ENCODE results near the gene SEZ6L2.

The SEZ6L2 gene

DNA sequence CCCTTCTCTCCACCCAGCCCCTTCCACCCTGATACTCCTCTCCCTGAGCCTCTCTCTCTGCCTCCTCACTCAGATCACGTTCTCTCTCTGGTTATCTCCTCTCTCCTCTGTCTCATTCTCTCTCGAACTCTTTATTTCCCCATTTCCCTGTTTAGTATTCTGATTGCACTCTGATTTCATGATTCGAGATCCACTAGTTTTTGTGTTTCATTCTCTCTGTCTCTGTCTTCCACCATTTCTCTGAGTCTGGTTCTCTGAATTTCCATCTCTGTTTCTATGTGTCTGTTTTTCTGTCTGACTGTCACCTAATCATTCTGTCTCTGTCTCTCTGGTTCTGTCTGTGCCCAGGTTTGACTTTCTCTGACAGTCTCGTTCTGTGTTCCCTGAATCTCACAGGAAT, 2.0 kb downstream of the SEZ6L2 start:
- Histone ChIP-seq H3K36me3 (ENCODE audit: insufficient read depth, low read length) (no peaks in the 10 kb centered on the region), H3K4me1 (ENCODE audit: insufficient read depth, low read length, poor library complexity, severe bottlenecking) (peaks cover 13% of the 10 kb centered on the region), H3K9me3 (ENCODE audit: insufficient read depth, low read depth, low read length) (no peaks in the 10 kb centered on the region), H4K20me1 (ENCODE audit: insufficient read depth, low read length, poor library complexity, severe bottlenecking) (peaks cover 12% of the 10 kb centered on the region), H3K79me2 (ENCODE audit: insufficient read depth, low read length) (no peaks in the 10 kb centered on the region), H3K4me3 (ENCODE audit: low read length, poor library complexity, severe bottlenecking) (no peak overlapping the region), H3K9me2 (replicated peaks; ENCODE audit: low read depth, low read length) (no peaks in the 10 kb centered on the region), H2AFZ (ENCODE audit: low read length) (no peak overlapping the region), H3K4me2 (ENCODE audit: low read depth, low read length, poor library complexity, severe bottlenecking) (no peak overlapping the region), H3F3A (ENCODE audit: low read depth) (no peaks in the 10 kb centered on the region), H3K9ac (ENCODE audit: low read depth, low read length, poor library complexity, severe bottlenecking) (no peak overlapping the region), H3K27me3 (ENCODE audit: insufficient read depth, low read length, poor library complexity, severe bottlenecking) (no peaks in the 10 kb centered on the region)
- no peak for TF ChIP-seq EZH2phosphoT487 (IDR thresholded peaks at IDR 0.05; ENCODE audit: borderline replicate concordance)
- TF ChIP-seq, protein P1, sequence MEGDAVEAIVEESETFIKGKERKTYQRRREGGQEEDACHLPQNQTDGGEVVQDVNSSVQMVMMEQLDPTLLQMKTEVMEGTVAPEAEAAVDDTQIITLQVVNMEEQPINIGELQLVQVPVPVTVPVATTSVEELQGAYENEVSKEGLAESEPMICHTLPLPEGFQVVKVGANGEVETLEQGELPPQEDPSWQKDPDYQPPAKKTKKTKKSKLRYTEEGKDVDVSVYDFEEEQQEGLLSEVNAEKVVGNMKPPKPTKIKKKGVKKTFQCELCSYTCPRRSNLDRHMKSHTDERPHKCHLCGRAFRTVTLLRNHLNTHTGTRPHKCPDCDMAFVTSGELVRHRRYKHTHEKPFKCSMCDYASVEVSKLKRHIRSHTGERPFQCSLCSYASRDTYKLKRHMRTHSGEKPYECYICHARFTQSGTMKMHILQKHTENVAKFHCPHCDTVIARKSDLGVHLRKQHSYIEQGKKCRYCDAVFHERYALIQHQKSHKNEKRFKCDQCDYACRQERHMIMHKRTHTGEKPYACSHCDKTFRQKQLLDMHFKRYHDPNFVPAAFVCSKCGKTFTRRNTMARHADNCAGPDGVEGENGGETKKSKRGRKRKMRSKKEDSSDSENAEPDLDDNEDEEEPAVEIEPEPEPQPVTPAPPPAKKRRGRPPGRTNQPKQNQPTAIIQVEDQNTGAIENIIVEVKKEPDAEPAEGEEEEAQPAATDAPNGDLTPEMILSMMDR (conservative IDR thresholded peaks at IDR 0.05; ENCODE audit: low read length) = no peak

DNA sequence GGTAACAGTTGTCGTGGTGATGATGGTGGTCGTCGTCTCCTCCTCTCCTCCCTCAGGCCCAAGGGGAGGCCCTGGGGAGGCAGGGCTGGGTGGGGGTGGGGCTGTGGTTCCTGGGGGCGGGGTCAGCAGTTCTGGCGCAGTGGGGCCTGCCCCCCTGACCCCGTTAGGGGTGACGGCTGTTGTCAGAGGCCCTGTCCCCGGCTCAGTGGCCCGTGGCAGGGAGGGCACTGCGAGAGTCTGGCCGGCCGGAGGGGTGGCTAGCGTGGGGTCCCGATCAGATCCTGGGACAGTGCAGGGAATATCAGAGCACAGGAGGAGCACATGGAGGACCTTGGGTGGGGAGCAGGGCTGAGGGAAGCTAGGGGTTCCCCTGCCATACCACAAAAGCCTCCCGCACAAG, 2.5 kb downstream of the SEZ6L2 start:
- Histone ChIP-seq H3K4me1 (ENCODE audit: insufficient read depth, low read length, poor library complexity, severe bottlenecking) (peaks cover 13% of the 10 kb centered on the region), H3K4me3 (ENCODE audit: low read length, poor library complexity, severe bottlenecking) (no peak overlapping the region), H2AFZ (ENCODE audit: low read length) (no peak overlapping the region), H3K9me3 (ENCODE audit: insufficient read depth, low read depth, low read length) (no peaks in the 10 kb centered on the region), H4K20me1 (ENCODE audit: insufficient read depth, low read length, poor library complexity, severe bottlenecking) (peaks cover 12% of the 10 kb centered on the region), H3K4me2 (ENCODE audit: low read depth, low read length, poor library complexity, severe bottlenecking) (no peak overlapping the region), H3K27me3 (ENCODE audit: insufficient read depth, low read length, poor library complexity, severe bottlenecking) (no peaks in the 10 kb centered on the region), H3K9me2 (replicated peaks; ENCODE audit: low read depth, low read length) (no peaks in the 10 kb centered on the region), H3F3A (ENCODE audit: low read depth) (no peaks in the 10 kb centered on the region), H3K36me3 (ENCODE audit: insufficient read depth, low read length) (no peaks in the 10 kb centered on the region), H3K9ac (ENCODE audit: low read depth, low read length, poor library complexity, severe bottlenecking) (no peak overlapping the region), H3K79me2 (ENCODE audit: insufficient read depth, low read length) (no peaks in the 10 kb centered on the region)
- TF ChIP-seq EZH2phosphoT487 (IDR thresholded peaks at IDR 0.05; ENCODE audit: borderline replicate concordance) = no peak
- TF ChIP-seq, protein P1 (conservative IDR thresholded peaks at IDR 0.05; ENCODE audit: low read length) = no peak

DNA sequence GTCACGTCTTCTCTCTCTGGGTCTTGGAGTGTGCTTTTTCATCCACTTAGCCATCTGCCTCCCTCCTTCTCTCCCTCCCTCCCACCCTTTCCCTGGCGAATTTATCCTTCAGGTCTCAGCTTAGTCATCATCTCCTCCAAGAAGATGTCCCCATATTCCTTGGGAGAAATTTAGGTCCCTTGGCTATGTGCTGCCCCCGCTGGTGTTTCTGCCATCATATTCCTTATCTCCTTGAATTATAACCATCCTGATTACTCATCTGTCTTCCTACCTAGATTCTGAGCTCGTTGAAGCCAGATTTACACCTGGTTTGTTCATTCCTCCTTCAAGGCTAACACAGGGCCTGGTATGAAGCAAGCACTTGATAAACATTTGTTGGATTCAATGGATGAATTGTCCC, 5.0 kb downstream of the SEZ6L2 start:
- Histone ChIP-seq H3K4me1 (ENCODE audit: insufficient read depth, low read length, poor library complexity, severe bottlenecking) (peaks cover 5% of the 10 kb centered on the region), H3K9me3 (ENCODE audit: insufficient read depth, low read depth, low read length) (no peaks in the 10 kb centered on the region), H3K9me2 (replicated peaks; ENCODE audit: low read depth, low read length) (no peaks in the 10 kb centered on the region), H4K20me1 (ENCODE audit: insufficient read depth, low read length, poor library complexity, severe bottlenecking) (peaks cover 3% of the 10 kb centered on the region), H3K4me2 (ENCODE audit: low read depth, low read length, poor library complexity, severe bottlenecking) (no peak overlapping the region), H3K27me3 (ENCODE audit: insufficient read depth, low read length, poor library complexity, severe bottlenecking) (no peaks in the 10 kb centered on the region), H3F3A (ENCODE audit: low read depth) (no peaks in the 10 kb centered on the region), H3K9ac (ENCODE audit: low read depth, low read length, poor library complexity, severe bottlenecking) (no peak overlapping the region), H3K36me3 (ENCODE audit: insufficient read depth, low read length) (no peaks in the 10 kb centered on the region), H3K4me3 (ENCODE audit: low read length, poor library complexity, severe bottlenecking) (no peak overlapping the region), H3K79me2 (ENCODE audit: insufficient read depth, low read length) (no peaks in the 10 kb centered on the region), H2AFZ (ENCODE audit: low read length) (no peak overlapping the region)
- TF ChIP-seq EZH2phosphoT487 (IDR thresholded peaks at IDR 0.05; ENCODE audit: borderline replicate concordance) = no peak
- TF ChIP-seq, protein P1 (conservative IDR thresholded peaks at IDR 0.05; ENCODE audit: low read length) = no peak

All from Loucy (cell line).